GM19193 (cell line): ENCODE measurements around the gene JAK1.

ENCODE experiments used
- POLR2A ChIP-seq: IDR thresholded peaks from 4 replicates; pipeline ENCODE4 v1.6.1; 2011; ENCODE audit not compliant: insufficient read depth, insufficient read length; ENCODE audit errors: extremely low read depth

Gene JAK1

GRCh38 chr1:64966158-64966971 lies at the start of gene JAK1:
TSS of gene JAK1 (minus strand) at chr1:64966549. CDS start at chr1:64886264, 80,285 bp downstream.
- TF ChIP-seq POLR2A: peak; percentile 79

DNA sequence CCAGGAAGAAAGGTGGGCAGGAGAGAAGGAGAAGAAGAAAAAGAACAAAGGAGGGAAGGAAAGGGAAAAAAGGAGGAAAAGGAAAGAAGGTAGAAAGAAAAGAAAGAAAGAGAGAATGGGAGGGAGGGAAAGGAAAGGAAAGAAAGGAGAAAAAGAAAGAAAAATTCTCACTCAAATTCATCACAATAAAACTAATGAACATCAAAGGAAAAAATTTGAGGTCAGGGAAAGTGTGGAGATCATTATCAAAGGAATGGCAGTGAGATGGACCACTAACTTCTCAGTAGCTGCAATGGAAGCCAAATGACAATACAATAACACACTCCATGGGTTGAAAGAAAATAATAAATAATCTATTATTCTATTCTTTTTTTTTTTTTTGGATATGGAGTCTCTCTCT lies 48.0 kb upstream of the JAK1 start:
- no peak for TF ChIP-seq POLR2A

GRCh38 chr1:65011983-65012382 lies 45.6 kb upstream of the JAK1 start:
- TF ChIP-seq POLR2A: no peak

DNA sequence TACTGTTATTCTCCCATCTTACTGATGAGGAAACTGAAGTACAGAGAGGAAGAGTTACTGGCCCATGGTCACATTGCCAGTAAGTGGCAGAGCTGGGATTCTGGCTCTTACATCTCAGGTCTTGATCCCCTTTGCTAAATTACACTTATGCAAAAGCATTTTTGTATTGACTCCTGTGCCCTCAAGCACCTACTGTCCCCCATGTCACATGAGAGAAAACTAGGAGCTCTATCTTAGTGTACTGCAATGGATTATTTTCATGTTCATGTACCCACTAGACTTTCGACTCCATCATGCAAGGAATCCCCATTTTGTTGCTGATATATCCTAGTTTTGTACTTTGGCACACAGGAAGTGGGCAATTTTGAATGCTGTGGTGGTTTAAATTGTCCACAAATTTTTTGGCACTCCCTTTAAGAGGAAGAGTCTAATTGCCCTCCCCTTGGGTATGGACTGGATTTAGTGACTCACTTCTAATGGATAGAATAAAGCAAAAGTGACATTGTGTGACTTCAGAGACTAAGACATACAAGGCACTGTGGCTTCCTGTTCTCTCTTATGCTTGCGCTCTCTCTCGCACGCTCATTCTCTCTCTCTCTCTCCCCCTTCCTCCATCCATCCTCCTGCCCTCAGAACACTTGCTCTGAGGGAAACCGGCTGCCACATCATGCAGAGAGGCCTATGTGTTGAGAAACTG lies 43.5 kb upstream of the JAK1 start:
- no peak for TF ChIP-seq POLR2A

- no peak for TF ChIP-seq POLR2A
These were observed 42.8 kb upstream of the JAK1 start for GRCh38 chr1:65009176-65009575.

DNA sequence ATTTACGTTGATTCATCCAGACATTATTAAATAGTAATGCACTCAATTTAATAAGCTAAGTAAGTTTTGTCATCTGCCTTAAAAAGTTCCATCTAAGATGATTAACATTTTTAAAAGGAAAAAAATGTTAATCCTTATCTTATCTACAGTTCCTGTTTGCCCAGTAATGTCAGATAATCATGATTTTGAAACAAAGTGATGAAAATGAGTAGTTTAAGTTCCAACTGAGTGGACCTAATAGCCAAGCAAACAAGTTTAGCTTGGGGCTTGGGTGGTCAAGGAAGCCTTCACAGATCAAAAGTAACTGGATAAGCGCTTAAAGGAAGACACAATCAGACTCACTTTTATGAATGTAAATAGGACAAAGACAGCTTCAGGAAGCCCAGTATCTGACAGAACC lies 40.5 kb upstream of the JAK1 start:
- TF ChIP-seq POLR2A: no peak

GRCh38 chr1:65003316-65003664 lies 36.9 kb upstream of the JAK1 start:
- no peak for TF ChIP-seq POLR2A

- no peak for TF ChIP-seq POLR2A
These were observed 36.4 kb upstream of the JAK1 start for GRCh38 chr1:65002508-65003315.

- TF ChIP-seq POLR2A: no peak
These were observed 35.8 kb upstream of the JAK1 start for GRCh38 chr1:65002156-65002507.

DNA sequence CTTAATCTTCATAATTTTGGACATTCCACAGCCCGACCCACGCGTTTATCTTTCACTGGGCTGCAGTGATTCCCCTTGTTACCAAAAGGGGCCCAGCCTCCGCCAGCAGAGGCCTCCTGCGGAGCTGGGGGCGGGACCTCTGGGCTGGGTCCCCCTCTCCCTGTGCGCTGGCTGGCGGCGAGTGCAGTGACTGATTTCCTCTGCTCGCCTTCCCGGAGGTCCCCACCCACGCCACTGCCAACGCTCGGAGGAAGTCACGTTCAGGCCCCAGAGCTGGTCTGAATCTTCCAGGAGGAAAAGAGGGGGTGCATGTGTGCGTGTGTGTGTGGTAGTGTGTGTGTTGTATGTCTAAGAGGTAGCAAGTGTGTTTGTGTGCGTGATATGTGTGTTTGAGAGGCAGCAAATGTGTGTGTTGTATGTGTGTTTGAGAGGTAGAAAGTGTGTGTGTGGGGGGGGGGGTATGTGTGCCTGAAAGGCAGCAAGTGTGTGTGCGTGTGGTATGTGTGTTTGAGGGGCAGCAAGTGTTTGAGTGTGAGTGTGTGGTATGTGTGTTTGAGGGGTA lies 35.0 kb upstream of the JAK1 start:
- no peak for TF ChIP-seq POLR2A

GRCh38 chr1:64996541-64997257 lies 30.4 kb upstream of the JAK1 start:
- no peak for TF ChIP-seq POLR2A

GRCh38 chr1:64995316-64995715 lies 29.0 kb upstream of the JAK1 start:
- no peak for TF ChIP-seq POLR2A

- no peak for TF ChIP-seq POLR2A
These were observed 20.8 kb upstream of the JAK1 start for GRCh38 chr1:64986903-64987871.
